ENCODE results near the gene RIC3.

DNA sequence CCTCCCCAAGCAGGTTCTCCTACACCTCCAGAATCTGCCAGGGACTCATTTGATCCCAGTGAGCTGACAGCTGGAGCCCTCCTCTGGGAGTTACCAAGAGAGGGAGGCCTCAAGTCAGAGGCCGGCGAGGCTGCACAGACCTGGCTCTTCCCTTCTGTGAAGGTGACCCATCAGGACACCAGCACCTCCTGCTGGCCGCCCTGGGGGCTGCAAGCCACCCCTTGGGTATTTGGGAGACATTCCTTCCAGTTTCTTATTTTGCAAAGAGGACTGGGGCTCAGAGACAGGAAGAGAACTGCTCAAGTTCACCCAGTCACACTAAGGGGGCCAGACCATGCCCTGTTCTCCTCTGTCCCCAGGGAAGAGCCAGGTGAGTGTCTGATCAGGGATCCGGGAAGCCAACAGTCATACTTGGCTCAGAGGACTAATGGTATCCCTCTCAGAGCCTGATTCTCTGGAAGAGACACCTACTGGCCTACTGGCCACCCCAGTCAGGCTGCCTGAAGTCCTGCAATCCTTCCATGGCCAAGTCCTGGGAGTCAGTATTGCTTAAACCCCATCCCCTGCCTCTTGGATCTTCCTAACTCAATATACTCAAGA lies 40.5 kb upstream of the RIC3 start:
- TF ChIP-seq, protein P1, sequence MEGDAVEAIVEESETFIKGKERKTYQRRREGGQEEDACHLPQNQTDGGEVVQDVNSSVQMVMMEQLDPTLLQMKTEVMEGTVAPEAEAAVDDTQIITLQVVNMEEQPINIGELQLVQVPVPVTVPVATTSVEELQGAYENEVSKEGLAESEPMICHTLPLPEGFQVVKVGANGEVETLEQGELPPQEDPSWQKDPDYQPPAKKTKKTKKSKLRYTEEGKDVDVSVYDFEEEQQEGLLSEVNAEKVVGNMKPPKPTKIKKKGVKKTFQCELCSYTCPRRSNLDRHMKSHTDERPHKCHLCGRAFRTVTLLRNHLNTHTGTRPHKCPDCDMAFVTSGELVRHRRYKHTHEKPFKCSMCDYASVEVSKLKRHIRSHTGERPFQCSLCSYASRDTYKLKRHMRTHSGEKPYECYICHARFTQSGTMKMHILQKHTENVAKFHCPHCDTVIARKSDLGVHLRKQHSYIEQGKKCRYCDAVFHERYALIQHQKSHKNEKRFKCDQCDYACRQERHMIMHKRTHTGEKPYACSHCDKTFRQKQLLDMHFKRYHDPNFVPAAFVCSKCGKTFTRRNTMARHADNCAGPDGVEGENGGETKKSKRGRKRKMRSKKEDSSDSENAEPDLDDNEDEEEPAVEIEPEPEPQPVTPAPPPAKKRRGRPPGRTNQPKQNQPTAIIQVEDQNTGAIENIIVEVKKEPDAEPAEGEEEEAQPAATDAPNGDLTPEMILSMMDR (IDR thresholded peaks at IDR 0.05; ENCODE audit: poor library complexity), result peak; percentile 16
- TF ChIP-seq EZH2phosphoT487 (IDR thresholded peaks at IDR 0.05; ENCODE audit: low read depth, severe bottlenecking, unreplicated experiment), result no peak
